Measurements from ENCODE around the gene TBX3.
"Not testable (repeated sequence)": the region's sequence is repeated elsewhere in the genome, so short reads cannot be mapped to it uniquely, and the experiment has no call there.

The TBX3 gene

GRCh38 chr12:114684098-114684869 is at the start of gene TBX3:
TBX3 (minus strand) TSS chr12:114684175; CDS start chr12:114683200, 975 bp downstream.
- no peak for DNase-seq

- no peak for DNase-seq
Measured at GRCh38 chr12:114732426-114733030, 48.6 kb upstream of the TBX3 start.

- DNase-seq, result no peak
Measured at GRCh38 chr12:114729731-114730130, 45.8 kb upstream of the TBX3 start.

- DNase-seq, result no peak
Measured at GRCh38 chr12:114726092-114726710, 42.2 kb upstream of the TBX3 start.

- DNase-seq, result not testable (repeated sequence)
Measured at GRCh38 chr12:114722176-114722575, 38.2 kb upstream of the TBX3 start.

GRCh38 chr12:114721266-114721665 is 37.3 kb upstream of the TBX3 start:
- no peak for DNase-seq

- DNase-seq, result no peak
Measured at GRCh38 chr12:114713466-114714215, 29.7 kb upstream of the TBX3 start.

- no peak for DNase-seq
Measured at GRCh38 chr12:114711689-114712152, 27.7 kb upstream of the TBX3 start.

- no peak for DNase-seq
Measured at GRCh38 chr12:114710151-114710550, 26.2 kb upstream of the TBX3 start.

- no peak for DNase-seq
Measured at GRCh38 chr12:114709112-114709511, 25.1 kb upstream of the TBX3 start.

GRCh38 chr12:114708598-114708997 is 24.6 kb upstream of the TBX3 start:
- DNase-seq, result not testable (repeated sequence)

GRCh38 chr12:114704096-114704495 is 20.1 kb upstream of the TBX3 start:
- DNase-seq, result no peak

GRCh38 chr12:114703060-114703493 is 19.1 kb upstream of the TBX3 start:
- no peak for DNase-seq

GRCh38 chr12:114702462-114702861 is 18.5 kb upstream of the TBX3 start:
- no peak for DNase-seq

GRCh38 chr12:114701553-114701952 is 17.6 kb upstream of the TBX3 start:
- no peak for DNase-seq

GRCh38 chr12:114701104-114701414 is 17.1 kb upstream of the TBX3 start:
- DNase-seq, result no peak

- no peak for DNase-seq
Measured at GRCh38 chr12:114700392-114701103, 16.6 kb upstream of the TBX3 start.

GRCh38 chr12:114698566-114699163 is 14.7 kb upstream of the TBX3 start:
- no peak for DNase-seq

- no peak for DNase-seq
Measured at GRCh38 chr12:114697741-114698565, 14.0 kb upstream of the TBX3 start.

GRCh38 chr12:114697243-114697716 is 13.3 kb upstream of the TBX3 start:
- DNase-seq, result no peak

All from COR-L47 (cell line).